Measurements from ENCODE around the gene TIAM1. TPM values are rescaled to one million over a fixed set of nuclear protein-coding genes. Genes with fewer than 3 reads are reported as not detected.

The TIAM1 gene
- total RNA-seq, 4 donors from 2014 or later = 0.66 to 3.5 (median 1.0) TPM

- Histone ChIP-seq H3K36me3 (no peaks in the 10 kb centered on the region), H3K27me3 (no peaks in the 10 kb centered on the region), H3K27ac (no peak overlapping the region), H3K4me3 (no peak overlapping the region), H3K9me3 (no peaks in the 10 kb centered on the region), H3K4me1 (no peaks in the 10 kb centered on the region)
- ATAC-seq (no peak), DNase-seq (no peak)
- intact Hi-C loops (cut with DNase I; ENCODE audit: low total_unique reads) (no loop called here), in situ Hi-C loops (cut with MboI; ENCODE audit: low sequenced_read_pairs in 4 of 4) (no loop called here)
- no peak for TF ChIP-seq CTCF (IDR thresholded peaks at IDR 0.05 in 4 of 5, conservative IDR thresholded peaks at IDR 0.05 in 1 of 5)
Observed at GRCh38 chr21:31351960-31352359, 7.9 kb upstream of the TIAM1 start.

GRCh38 chr21:31351438-31351837 lies 7.4 kb upstream of the TIAM1 start:
- intact Hi-C loops (cut with DNase I; ENCODE audit: low total_unique reads) (no loop called here), in situ Hi-C loops (cut with MboI; ENCODE audit: low sequenced_read_pairs in 4 of 4) (no loop called here)

GRCh38 chr21:31349208-31349607 lies 5.1 kb upstream of the TIAM1 start:
- no peak for ATAC-seq
- no peaks in the 10 kb centered on the region for H3K9me3 ChIP-seq
- no peak for TF ChIP-seq POLR2A (IDR thresholded peaks at IDR 0.05)
- no peak for TF ChIP-seq CTCF (IDR thresholded peaks at IDR 0.05 in 4 of 5, conservative IDR thresholded peaks at IDR 0.05 in 1 of 5)
- no peaks in the 10 kb centered on the region for H3K27me3 ChIP-seq
- DNase-seq = no peak
- no peaks in the 10 kb centered on the region for H3K4me1 ChIP-seq
- in situ Hi-C loops (cut with MboI; ENCODE audit: low sequenced_read_pairs in 4 of 4) (no loop called here), intact Hi-C loops (cut with DNase I; ENCODE audit: low total_unique reads) (no loop called here)
- H3K27ac ChIP-seq = no peak overlapping the region
- no peaks in the 10 kb centered on the region for H3K36me3 ChIP-seq
- no peak overlapping the region for H3K4me3 ChIP-seq

More at GRCh38 chr21:31351438-31351837, 7.4 kb upstream of the TIAM1 start:
- no peak for DNase-seq
- H3K9me3 ChIP-seq = no peaks in the 10 kb centered on the region
- no peak overlapping the region for H3K27ac ChIP-seq
- no peak for ATAC-seq
- H3K4me3 ChIP-seq = no peak overlapping the region
- H3K27me3 ChIP-seq = no peaks in the 10 kb centered on the region
- TF ChIP-seq POLR2A (IDR thresholded peaks at IDR 0.05) (no peak), CTCF (IDR thresholded peaks at IDR 0.05 in 4 of 5, conservative IDR thresholded peaks at IDR 0.05 in 1 of 5) (no peak)
- no peaks in the 10 kb centered on the region for H3K36me3 ChIP-seq
- H3K4me1 ChIP-seq = no peaks in the 10 kb centered on the region

- H3K36me3 ChIP-seq = no peaks in the 10 kb centered on the region
- DNase-seq (no peak), ATAC-seq (no peak)
- no peak for TF ChIP-seq POLR2A (IDR thresholded peaks at IDR 0.05)
- TF ChIP-seq CTCF (IDR thresholded peaks at IDR 0.05 in 4 of 5, conservative IDR thresholded peaks at IDR 0.05 in 1 of 5) = no peak
- intact Hi-C loops (cut with DNase I; ENCODE audit: low total_unique reads) (no loop called here), in situ Hi-C loops (cut with MboI; ENCODE audit: low sequenced_read_pairs in 4 of 4) (no loop called here)
- no peaks in the 10 kb centered on the region for H3K9me3 ChIP-seq
- H3K27ac ChIP-seq = no peak overlapping the region
- peaks cover 0 to 4% (median 0%) of the 10 kb centered on the region in 3 donors for H3K27me3 ChIP-seq
- H3K4me3 ChIP-seq = no peak overlapping the region
- H3K4me1 ChIP-seq = no peaks in the 10 kb centered on the region
Observed at GRCh38 chr21:31348188-31348587, 4.1 kb upstream of the TIAM1 start.

- DNase-seq (no peak), ATAC-seq (no peak)
- intact Hi-C loops (cut with DNase I; ENCODE audit: low total_unique reads) (no loop called here), in situ Hi-C loops (cut with MboI; ENCODE audit: low sequenced_read_pairs in 4 of 4) (no loop called here)
- no peaks in the 10 kb centered on the region for H3K4me1 ChIP-seq
- H3K9me3 ChIP-seq = no peaks in the 10 kb centered on the region
- H3K4me3 ChIP-seq = no peak overlapping the region
- no peaks in the 10 kb centered on the region for H3K36me3 ChIP-seq
- no peak overlapping the region for H3K27ac ChIP-seq
- no peak for TF ChIP-seq POLR2A (IDR thresholded peaks at IDR 0.05)
- TF ChIP-seq CTCF (IDR thresholded peaks at IDR 0.05 in 4 of 5, conservative IDR thresholded peaks at IDR 0.05 in 1 of 5) = peak in 1 of 5 experiments; percentile 8
- H3K27me3 ChIP-seq = peaks cover 0 to 7% (median 0%) of the 10 kb centered on the region in 3 donors
Observed at GRCh38 chr21:31347435-31348032, 3.5 kb upstream of the TIAM1 start.

Measured in gastrocnemius medialis (tissue), 4 donors.